GM12878 (cell line): ENCODE results near the gene FLT4. TPM values are rescaled to one million over a fixed set of nuclear protein-coding genes. Genes with fewer than 3 reads are reported as not detected.

ENCODE experiments used
- ATAC-seq: fragments of 200-7000 bp; cut with Tn5 transposase; 3 replicates; pipeline ENCODE4 v1.9.1; 2020; ENCODE audit warnings: mild to moderate bottlenecking, moderate library complexity
- BruUV-seq: library from RNA; stranded (reverse); fragments of 400-500 nt; replicated peaks from 2 replicates; lab custom pipeline; 2021; lab: Mats Ljungman, UMichigan
- CTCF ChIA-PET: fragments of 300-600 bp; sonication (Branson Sonifier 250); formaldehyde crosslinking; extraction: SDS; loops from one replicate; lab custom pipeline; 2021; ENCODE audit warnings: inconsistent platforms; lab: Yijun Ruan, JAX
- POLR2A ChIA-PET: fragments of 350-600 bp; formaldehyde crosslinking; extraction: SDS; loops from one replicate; lab custom pipeline; 2021; ENCODE audit warnings: inconsistent platforms; lab: Charles Lee
- RAD21 ChIA-PET: fragments of 300-600 bp; sonication (Branson Sonifier 250); formaldehyde crosslinking; loops from one replicate; lab custom pipeline; 2023; ENCODE audit warnings: antibody characterized with exemption; ENCODE audit not compliant: unreplicated experiment; lab: Charles Lee
- SMC1A ChIA-PET: fragments of 300-600 bp; sonication (Branson Sonifier 250); formaldehyde crosslinking; loops from one replicate; lab custom pipeline; 2023; ENCODE audit not compliant: unreplicated experiment, uncharacterized antibody; lab: Charles Lee
- DNase-seq: peaks from one replicate; pipeline ENCODE4 v3.0.0-alpha.2; 2011; ENCODE audit warnings: low read depth, low spot score
- FAIRE-seq: peaks from 3 replicates; lab custom pipeline; 2011; peaks lifted over from hg19 to GRCh38; lab: Jason Lieb, UNC
- H2AFZ ChIP-seq: 2 replicates; pipeline ENCODE4 v1.6.0; 2011; ENCODE audit warnings: low read depth, low read length, control low read depth; ENCODE audit not compliant: control insufficient read depth
- H3K27ac ChIP-seq: 2 replicates; pipeline ENCODE4 v1.5.1; 2011; ENCODE audit warnings: control low read depth; ENCODE audit not compliant: control insufficient read depth, insufficient read depth
- H3K27me3 ChIP-seq, 2 experiments: replicated peaks in 1 of 2; 2 replicates each; pipeline versions ENCODE4 v1.6.0 to v1.6.1; 2011; ENCODE audit warnings: low read length in 1 of 2; ENCODE audit not compliant: control insufficient read depth in 2 of 2, insufficient read depth in 2 of 2
- H3K36me3 ChIP-seq, 2 experiments: 2 replicates each; pipeline ENCODE4 v1.5.1; 2011; ENCODE audit warnings: low read length in 1 of 2; ENCODE audit not compliant: control insufficient read depth in 2 of 2, insufficient read depth in 2 of 2
- H3K4me1 ChIP-seq: 2 replicates; pipeline ENCODE4 v1.6.1; 2011; ENCODE audit warnings: mild to moderate bottlenecking, low read length, moderate library complexity, mixed read lengths; ENCODE audit not compliant: control insufficient read depth, insufficient read depth
- H3K4me2 ChIP-seq: 2 replicates; pipeline ENCODE4 v1.6.0; 2011; ENCODE audit warnings: control low read depth; ENCODE audit not compliant: control insufficient read depth, insufficient read depth
- H3K4me3 ChIP-seq: fragments of 200-600 bp; sonication (generic); 2 replicates; pipeline ENCODE4 v1.5.1; 2016
- H3K79me2 ChIP-seq: 2 replicates; pipeline ENCODE4 v1.6.0; 2011; ENCODE audit warnings: low read length; ENCODE audit not compliant: control insufficient read depth, insufficient read depth
- H3K9ac ChIP-seq: 2 replicates; pipeline ENCODE4 v1.8.0; 2011; ENCODE audit warnings: low read length, control low read depth, mixed read lengths; ENCODE audit not compliant: control insufficient read depth, insufficient read depth
- H3K9me3 ChIP-seq: replicated peaks from 3 replicates; pipeline ENCODE4 v1.5.1; 2011; ENCODE audit warnings: mild to moderate bottlenecking, low read length; ENCODE audit not compliant: control insufficient read depth, insufficient read depth
- H4K20me1 ChIP-seq: 2 replicates; pipeline ENCODE4 v1.6.0; 2011; ENCODE audit not compliant: control insufficient read depth, insufficient read depth
- EGR1 ChIP-seq, 2 experiments: IDR thresholded peaks; 1 replicate in 1 of 2; 2 replicates in 1 of 2; pipeline ENCODE4 v1.6.1; 2011 to 2012; ENCODE audit warnings: low read depth in 2 of 2, low read length in 2 of 2, borderline replicate concordance in 1 of 2, mild to moderate bottlenecking in 1 of 2, moderate library complexity in 1 of 2
- MYB ChIP-seq: fragments of 150-350 bp; IDR thresholded peaks from 2 replicates; pipeline ENCODE4 v1.6.1; 2014; ENCODE audit warnings: mild to moderate bottlenecking, low read depth, low read length, borderline replicate concordance
- NFIC ChIP-seq: IDR thresholded peaks from 2 replicates; pipeline ENCODE4 v1.6.1; 2012; ENCODE audit warnings: low read depth, mild to moderate bottlenecking, inconsistent platforms, low read length, moderate library complexity
- NFXL1 ChIP-seq: fragments of 450-650 bp; IDR thresholded peaks from 2 replicates; pipeline ENCODE4 v1.6.1; 2017; ENCODE audit warnings: antibody characterized with exemption, mild to moderate bottlenecking, borderline replicate concordance
- NFYA ChIP-seq: IDR thresholded peaks from 2 replicates; pipeline ENCODE4 v1.6.1; 2011; ENCODE audit warnings: low read depth, mild to moderate bottlenecking, low read length, improper control_type of control experiment, borderline replicate concordance
- PKNOX1 ChIP-seq: fragments of 450-650 bp; IDR thresholded peaks from 2 replicates; pipeline ENCODE4 v1.6.1; 2016; ENCODE audit warnings: mild to moderate bottlenecking
- RBBP5 ChIP-seq: fragments of 200-600 bp; sonication (generic); conservative IDR thresholded peaks from 2 replicates; pipeline ENCODE4 v1.6.1; 2016
- SKIL ChIP-seq: fragments of 450-650 bp; IDR thresholded peaks from 2 replicates; pipeline ENCODE4 v1.6.1; 2017; ENCODE audit warnings: mild to moderate bottlenecking, low read depth, inconsistent platforms; ENCODE audit not compliant: poor library complexity, severe bottlenecking
- USF2 ChIP-seq: IDR thresholded peaks from 2 replicates; pipeline ENCODE4 v1.6.1; 2011; ENCODE audit warnings: low read depth, low read length, improper control_type of control experiment, borderline replicate concordance
- WGBS: methylation state at CpG from one replicate; pipeline ENCODE4 v1.1.6; 2016; ENCODE audit warnings: low lambda C conversion rate; ENCODE audit not compliant: insufficient replicate concordance, insufficient coverage; ENCODE audit errors: missing lambda C conversion rate; 5-methylcytosine and 5-hydroxymethylcytosine counted together
- in situ Hi-C: fragments of 300-500 bp; cut with MboI; formaldehyde crosslinking; loops from 9 replicates; pipeline ENCODE4 v1.14.3; 2018; ENCODE audit warnings: mixed read lengths
- intact Hi-C: fragments of 100-400 bp; cut with micrococcal nuclease; formaldehyde crosslinking; loops from one replicate; pipeline ENCODE4 v1.14.2; 2022; ENCODE audit not compliant: unreplicated experiment
- polyA plus RNA-seq, 11 experiments: library from polyadenylated mRNA; depleted of rRNA in 4 of 11; unstranded in 6 of 11; stranded (reverse) in 5 of 11; fragments of >200 nt; fragmentation: Nextera tagmentation in 4 of 11; fragmentation: Illumina TruSeq in 1 of 11; extraction: Ambion mirVana in 4 of 11; extraction: Trizol in 1 of 11; gene quantifications; 1 replicate in 1 of 11; 2 replicates in 10 of 11; pipeline versions ENCODE4 v1.2.1 to v1.2.3, GENCODE V29; 2011 to 2016; ENCODE audit warnings: inconsistent platforms in 2 of 11, missing spikeins in 2 of 11, low read depth in 1 of 11
- total RNA-seq, 4 experiments: library from RNA; depleted of rRNA in 3 of 4; stranded (reverse); fragments of >200 nt in 3 of 4; fragmentation: Illumina TruSeq in 1 of 4; extraction: Trizol in 1 of 4; gene quantifications; 2 replicates each; pipeline versions ENCODE4 v1.2.1 to v1.2.3, GENCODE V29; 2013 to 2021

The FLT4 gene
- total and polyA plus RNA-seq, 10 of the 15 experiments (the other 5 are each of a cell fraction or from before 2014, with no cell fraction given) = 0.18 TPM; not detected in 9

- ATAC-seq = no peak
- no peak overlapping the region for H3K9ac ChIP-seq
- TF ChIP-seq PKNOX1 = no peak
- TF ChIP-seq RBBP5 = no peak
- no peak for TF ChIP-seq EGR1 (IDR thresholded peaks at IDR 0.05; ENCODE audit: borderline replicate concordance in 1 of 2, low read depth in 2 of 2, low read length in 2 of 2)
- TF ChIP-seq MYB = no peak
- no peak for TF ChIP-seq NFIC
- TF ChIP-seq NFYA = no peak
- no peak for TF ChIP-seq SKIL
- TF ChIP-seq NFXL1 = no peak
- TF ChIP-seq USF2 = no peak
- no peak overlapping the region for H3K4me3 ChIP-seq
- ChIA-PET CTCF (interaction anchor here (1.0 to 1.5 kb wide), 3 partner anchors 43 to 150 kb away, joined by 3 to 4 read pairs (median 3); no protein-coding TSS in a partner anchor), RAD21 (no interaction called here), POLR2A (no interaction called here), SMC1A (no interaction called here)
- DNase-seq = no peak
- H3K4me1 ChIP-seq = peaks cover 2% of the 10 kb centered on the region
- H3K36me3 ChIP-seq = peaks cover 2 to 34% of the 10 kb centered on the region in 2 experiments; a peak in 3 of 4 replicates
- H3K79me2 ChIP-seq = no peaks in the 10 kb centered on the region; the same call in 1 of the 2 replicates
- H2AFZ ChIP-seq = no peak overlapping the region
- H3K4me2 ChIP-seq = no peak overlapping the region
- H3K9me3 ChIP-seq = no peaks in the 10 kb centered on the region
- 82% methylated on average over 8 of the region's 8 CpGs for WGBS
- no peak overlapping the region for H3K27ac ChIP-seq
- intact Hi-C loops = no loop called here
- no peaks in the 10 kb centered on the region for H4K20me1 ChIP-seq
- in situ Hi-C loops = no loop called here
- H3K27me3 ChIP-seq = no peaks in the 10 kb centered on the region
- no peak for FAIRE-seq
- BruUV-seq = no TSS peak
Measured at GRCh38 chr5:180568914-180569313, 80.5 kb downstream of the FLT4 start.
